ENCODE results near the gene LRTM2.

Gene LRTM2

GRCh38 chr12:1844223-1844622, 23.9 kb downstream of the LRTM2 start:
- DNase-seq = no peak

GRCh38 chr12:1844661-1845409, 24.5 kb downstream of the LRTM2 start:
- no peak for DNase-seq

- no peak for DNase-seq
Measured at GRCh38 chr12:1845427-1845826, 25.1 kb downstream of the LRTM2 start.

DNA sequence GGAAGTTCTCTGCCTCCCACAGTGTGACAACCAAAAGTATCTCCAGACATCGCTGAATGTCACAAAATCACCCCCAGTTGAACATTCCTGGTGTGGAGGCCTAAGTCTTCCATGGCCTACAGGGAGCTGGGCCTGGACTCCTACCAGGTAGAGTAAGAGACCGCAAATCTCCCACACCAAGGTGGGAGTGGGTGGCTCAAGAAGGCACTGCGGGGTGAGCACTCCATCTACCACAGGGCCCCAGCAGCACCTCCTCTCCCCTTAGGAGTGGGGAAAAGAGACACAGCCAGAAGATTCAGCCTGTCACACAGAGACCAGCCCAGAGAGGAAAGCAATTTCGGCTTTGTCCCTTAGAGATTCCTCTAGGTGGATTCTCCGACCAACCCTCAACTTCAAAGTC, 25.5 kb downstream of the LRTM2 start:
- no peak for DNase-seq

- no peak for DNase-seq
Measured at GRCh38 chr12:1846421-1847405, 26.3 kb downstream of the LRTM2 start.

- no peak for DNase-seq
Measured at GRCh38 chr12:1847411-1847810, 27.0 kb downstream of the LRTM2 start.

DNA sequence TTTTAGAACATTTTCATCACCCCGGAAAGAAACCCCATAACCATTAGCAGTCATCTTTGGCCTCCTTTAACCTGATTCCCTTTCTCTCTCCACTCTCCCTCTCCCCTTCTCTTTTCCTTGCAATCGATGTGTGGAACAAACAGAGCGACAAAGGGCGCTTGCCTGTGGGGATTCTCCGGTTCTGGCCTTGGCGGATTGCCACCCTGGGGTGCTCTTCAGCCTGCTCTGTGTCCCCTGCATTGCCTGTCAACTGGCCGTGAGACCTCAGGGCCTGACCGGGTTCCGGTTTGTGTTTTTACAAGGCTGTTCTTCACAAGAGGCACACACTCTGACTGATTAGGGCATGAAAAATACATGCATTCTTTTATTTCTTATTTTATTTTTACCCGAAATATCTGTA, 27.8 kb downstream of the LRTM2 start:
- DNase-seq = no peak

GRCh38 chr12:1848745-1849144, 28.4 kb downstream of the LRTM2 start:
- no peak for DNase-seq

DNA sequence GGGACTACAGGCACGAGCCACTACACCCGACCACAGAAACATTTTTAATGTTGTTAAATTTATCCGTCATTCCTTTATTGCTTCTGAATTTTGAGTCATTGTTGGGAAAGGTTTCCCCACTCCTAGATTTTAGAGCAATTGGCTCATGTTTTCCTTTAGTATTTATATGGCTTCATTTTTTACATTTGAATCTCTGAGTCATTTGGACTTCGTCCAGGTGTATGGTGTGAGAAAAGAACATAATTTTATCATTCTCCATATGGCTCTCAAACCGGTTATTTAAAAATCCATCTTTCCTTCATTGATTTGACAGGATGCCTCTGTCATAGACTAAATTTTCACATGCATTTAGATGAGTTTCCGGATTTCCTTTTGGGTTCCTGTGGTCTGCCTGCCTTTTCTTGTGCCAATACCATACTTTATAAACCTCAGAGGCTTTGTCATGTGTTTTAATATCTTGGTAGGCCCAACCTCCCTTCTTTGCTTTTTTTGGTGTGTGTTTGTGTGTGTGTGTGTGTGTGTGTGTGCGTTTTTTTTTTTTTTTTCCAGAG, 30.9 kb downstream of the LRTM2 start:
- DNase-seq = no peak

GRCh38 chr12:1852076-1852475, 31.7 kb downstream of the LRTM2 start:
- DNase-seq = no peak

DNA sequence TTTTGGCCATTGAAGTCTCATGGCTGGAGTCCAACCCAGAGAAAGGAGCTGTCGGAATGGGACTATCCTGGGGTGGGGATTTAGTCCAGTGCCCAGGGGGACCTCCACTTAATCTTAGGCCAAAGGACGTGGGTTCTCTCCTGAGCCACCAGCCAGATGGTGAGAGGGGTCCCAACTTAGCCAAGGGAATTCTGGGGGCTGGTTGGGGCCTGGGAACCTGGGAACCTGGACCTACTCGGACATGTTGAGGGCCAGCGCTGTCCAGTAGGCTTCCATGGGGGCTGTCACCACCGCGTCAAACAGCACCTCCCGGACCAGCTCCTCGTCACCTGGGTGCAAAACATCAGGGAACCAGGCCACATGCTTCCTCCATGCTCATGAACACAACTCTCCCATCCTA, 33.4 kb downstream of the LRTM2 start:
- no peak for DNase-seq

GRCh38 chr12:1855241-1855640, 34.9 kb downstream of the LRTM2 start:
- no peak for DNase-seq

DNA sequence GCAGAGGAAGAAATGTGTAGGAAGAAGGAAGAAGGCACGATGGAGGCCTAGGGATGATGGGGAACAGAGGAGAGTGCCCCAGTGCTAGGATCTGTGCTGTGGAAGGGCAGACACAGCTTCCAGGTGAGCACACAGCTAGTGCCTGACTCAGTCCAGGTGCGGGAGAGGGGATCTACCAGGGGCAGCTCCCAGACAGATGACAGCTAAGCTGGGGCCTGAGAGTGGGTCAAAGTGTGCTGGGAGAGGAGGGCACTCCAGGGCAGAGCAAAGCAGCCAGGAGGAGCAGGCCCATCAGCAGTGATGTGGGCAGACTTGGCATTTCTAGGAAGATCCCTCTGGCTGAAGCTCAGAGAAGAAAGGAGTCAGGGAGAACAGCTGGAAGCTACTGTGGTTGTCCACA, 36.7 kb downstream of the LRTM2 start:
- DNase-seq = no peak

- no peak for DNase-seq
Measured at GRCh38 chr12:1857821-1858220, 37.5 kb downstream of the LRTM2 start.

- no peak for DNase-seq
Measured at GRCh38 chr12:1858456-1858855, 38.1 kb downstream of the LRTM2 start.

- no peak for DNase-seq
Measured at GRCh38 chr12:1859643-1860042, 39.3 kb downstream of the LRTM2 start.

GRCh38 chr12:1862973-1863372, 42.6 kb downstream of the LRTM2 start:
- DNase-seq = no peak

- DNase-seq = no peak
Measured at GRCh38 chr12:1863823-1864222, 43.5 kb downstream of the LRTM2 start.

- no peak for DNase-seq
Measured at GRCh38 chr12:1864456-1864855, 44.1 kb downstream of the LRTM2 start.

DNA sequence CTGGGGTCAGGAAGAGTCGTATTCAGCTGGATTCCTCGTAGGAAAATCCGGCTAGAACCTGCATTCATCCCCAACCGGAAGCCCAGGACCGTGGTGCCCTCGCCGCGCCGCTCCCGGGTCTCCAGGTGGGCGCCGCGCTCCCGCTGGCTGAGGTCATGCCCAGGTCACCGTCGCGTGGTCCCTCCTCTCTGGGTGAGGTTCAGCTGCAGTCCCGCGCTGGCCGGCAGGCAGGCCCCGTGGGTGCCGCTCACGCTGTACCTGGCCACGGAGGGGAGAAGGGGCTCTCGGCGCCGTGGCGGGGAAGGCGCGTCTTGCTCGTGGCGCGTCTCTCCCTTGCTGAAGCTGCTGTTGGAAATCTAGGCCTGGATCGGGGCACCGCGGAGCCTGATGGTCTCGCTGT, 44.5 kb downstream of the LRTM2 start:
- DNase-seq = no peak

GRCh38 chr12:1865284-1865866, 45.0 kb downstream of the LRTM2 start:
- no peak for DNase-seq

DNA sequence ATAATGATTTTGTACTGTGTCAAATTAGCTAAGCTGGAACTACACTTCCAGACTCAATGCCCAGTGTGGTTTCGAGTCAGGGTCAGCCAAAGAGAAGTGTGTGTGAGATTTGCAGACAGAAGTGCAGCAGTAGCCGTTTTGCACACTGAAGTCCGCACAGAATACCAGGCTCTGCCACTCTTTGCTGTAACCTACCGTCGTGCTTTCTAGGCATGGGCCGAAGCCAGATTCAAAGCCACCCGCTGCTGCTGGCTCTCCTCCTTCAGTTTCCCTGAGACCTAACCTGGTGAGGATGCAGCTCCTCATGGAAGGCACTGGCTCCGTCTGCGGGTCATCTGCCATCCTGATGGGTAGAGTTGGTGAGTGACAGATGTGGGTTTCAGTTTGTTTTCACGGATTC, 48.8 kb downstream of the LRTM2 start:
- DNase-seq = no peak

DNA sequence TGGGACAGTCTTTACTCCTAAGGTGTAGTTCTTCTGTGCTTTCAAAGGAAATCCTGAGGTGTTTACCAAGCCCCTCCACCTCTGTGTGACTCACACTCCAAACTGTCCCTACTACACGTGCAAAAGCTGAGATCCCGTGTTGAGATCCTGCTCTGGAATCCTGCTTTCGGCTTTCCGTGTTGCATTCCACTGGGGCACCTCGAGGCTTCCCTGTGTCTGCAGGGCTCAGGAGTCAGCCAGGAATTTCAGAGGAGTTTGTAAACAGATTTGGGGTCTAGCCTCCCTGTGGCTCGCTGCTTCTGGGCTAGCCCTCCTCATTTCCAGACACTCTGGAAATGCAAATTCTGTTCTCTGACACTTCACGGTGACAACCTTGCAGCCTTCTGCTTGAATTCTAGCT, 49.7 kb downstream of the LRTM2 start:
- DNase-seq = no peak
